Posterior vena cava (tissue), 2 donors: ENCODE data around the gene ARHGAP25. TPM values are rescaled to one million over a fixed set of nuclear protein-coding genes. Genes with fewer than 3 reads are reported as not detected.

ENCODE experiments used
- DNase-seq: peaks from one replicate; pipeline ENCODE4 v3.0.0-alpha.2; 2020; ENCODE audit warnings: low spot score
- intact Hi-C, 2 donors: fragments of 100-400 bp; cut with DNase I; formaldehyde crosslinking; loops; one replicate each; pipeline versions ENCODE4 v1.14.1 to v1.14.2; 2022 to 2023
- long read RNA-seq, 2 donors: library from polyadenylated mRNA; unstranded; transcript quantifications; one replicate each; pipeline ENCODE4 v2.0.0, GENCODE V29; 2020 to 2021
- total RNA-seq, 2 donors: library from RNA; stranded (reverse); fragmentation: NEBNext Ultra II Directional; extraction: Animal tissue kit (Norgen Biotek cat#: 25700); gene quantifications; one replicate each; pipeline ENCODE4 v1.2.1, GENCODE V29; 2021
- donor health status: DM: yes; HTN: yes; CAD: no.
- donor health status: DM: yes; HTN: yes; CAD: no.

The ARHGAP25 gene, protein sequence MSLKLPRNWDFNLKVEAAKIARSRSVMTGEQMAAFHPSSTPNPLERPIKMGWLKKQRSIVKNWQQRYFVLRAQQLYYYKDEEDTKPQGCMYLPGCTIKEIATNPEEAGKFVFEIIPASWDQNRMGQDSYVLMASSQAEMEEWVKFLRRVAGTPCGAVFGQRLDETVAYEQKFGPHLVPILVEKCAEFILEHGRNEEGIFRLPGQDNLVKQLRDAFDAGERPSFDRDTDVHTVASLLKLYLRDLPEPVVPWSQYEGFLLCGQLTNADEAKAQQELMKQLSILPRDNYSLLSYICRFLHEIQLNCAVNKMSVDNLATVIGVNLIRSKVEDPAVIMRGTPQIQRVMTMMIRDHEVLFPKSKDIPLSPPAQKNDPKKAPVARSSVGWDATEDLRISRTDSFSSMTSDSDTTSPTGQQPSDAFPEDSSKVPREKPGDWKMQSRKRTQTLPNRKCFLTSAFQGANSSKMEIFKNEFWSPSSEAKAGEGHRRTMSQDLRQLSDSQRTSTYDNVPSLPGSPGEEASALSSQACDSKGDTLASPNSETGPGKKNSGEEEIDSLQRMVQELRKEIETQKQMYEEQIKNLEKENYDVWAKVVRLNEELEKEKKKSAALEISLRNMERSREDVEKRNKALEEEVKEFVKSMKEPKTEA
- total RNA-seq, result 10 to 100 TPM in 1 of 2 donors, 1 to 10 TPM in 1; 8.1 to 10.7 TPM
- long read RNA-seq, donor 1, partial matches to known transcripts, result 0 of 1 reads
- long read RNA-seq, donor 1, other reads (novel, unspliced or antisense), result 1 of 1 reads
- long read RNA-seq, donor 2, transcript ARHGAP25-203 (10 exons, 2,939 nt), result major isoform, 12 of 15 reads
- long read RNA-seq, donor 2, partial matches to known transcripts, result 1 of 15 reads
- long read RNA-seq, donor 2, other reads (novel, unspliced or antisense), result 2 of 15 reads

DNA sequence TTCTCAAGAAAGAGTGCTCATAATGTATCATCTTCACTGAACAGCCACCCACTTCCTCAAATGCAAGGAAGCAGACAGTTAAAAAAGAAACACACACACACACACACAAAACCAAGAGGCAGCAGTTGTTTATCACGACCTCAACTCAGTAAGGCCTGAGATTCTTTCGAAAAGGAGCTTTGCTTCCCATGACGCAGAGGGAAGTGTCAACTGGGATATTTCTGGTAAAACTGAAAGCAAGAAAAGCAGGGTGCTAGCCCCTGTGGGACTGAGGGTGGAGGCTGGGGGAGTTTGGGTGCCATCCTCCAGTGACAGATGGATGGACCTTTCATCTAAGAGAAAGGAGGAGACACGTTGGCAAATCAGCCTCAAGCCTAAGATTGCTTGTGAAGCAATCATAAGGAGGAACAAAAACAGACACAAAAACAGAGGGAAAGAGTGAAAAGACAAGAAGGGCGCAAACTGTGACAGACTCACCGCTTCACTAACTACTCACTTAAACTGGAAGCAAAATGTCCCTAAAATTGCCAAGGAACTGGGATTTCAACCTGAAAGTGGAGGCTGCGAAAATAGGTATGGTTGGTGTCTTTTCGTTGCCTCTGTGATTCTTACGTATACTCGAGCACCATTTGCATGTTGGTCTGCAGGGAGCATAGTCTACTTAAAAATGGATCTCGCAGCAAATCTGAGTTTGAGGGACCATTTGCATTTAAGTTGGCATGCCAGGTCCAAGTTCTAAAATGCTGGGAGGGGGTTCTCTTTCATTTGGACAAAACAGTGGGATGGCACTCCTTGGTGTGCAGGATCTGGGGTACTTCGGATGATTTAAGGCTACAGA is at the start of gene ARHGAP25:
Gene ARHGAP25, plus strand, starts transcription at position 124 of the 838 bp plus-strand sequence. Its CDS starts 389 bp downstream, at position 513.
- DNase-seq, result no peak
- intact Hi-C loops, result no loop called here

DNA sequence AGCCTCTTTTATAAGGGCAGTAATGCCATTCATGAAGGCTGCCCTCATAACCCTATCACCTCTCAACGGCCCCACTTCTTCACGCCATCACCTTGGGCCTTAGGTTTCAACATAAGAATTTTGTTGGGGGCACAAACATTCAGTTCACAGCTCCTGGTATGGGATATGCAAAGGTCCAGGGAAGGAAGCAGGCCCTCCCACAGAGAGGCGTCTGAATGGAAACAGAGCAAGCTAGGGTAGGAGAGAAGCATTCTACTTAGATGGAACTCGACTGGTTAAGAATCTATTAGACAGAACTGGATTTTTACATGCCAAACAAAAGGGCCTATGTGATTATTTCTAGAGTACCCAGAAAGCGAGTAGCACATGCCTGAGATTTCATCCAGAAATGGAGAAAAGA is 48.4 kb upstream of the ARHGAP25 start:
- DNase-seq, result no peak
- intact Hi-C loops, result no loop called here

DNA sequence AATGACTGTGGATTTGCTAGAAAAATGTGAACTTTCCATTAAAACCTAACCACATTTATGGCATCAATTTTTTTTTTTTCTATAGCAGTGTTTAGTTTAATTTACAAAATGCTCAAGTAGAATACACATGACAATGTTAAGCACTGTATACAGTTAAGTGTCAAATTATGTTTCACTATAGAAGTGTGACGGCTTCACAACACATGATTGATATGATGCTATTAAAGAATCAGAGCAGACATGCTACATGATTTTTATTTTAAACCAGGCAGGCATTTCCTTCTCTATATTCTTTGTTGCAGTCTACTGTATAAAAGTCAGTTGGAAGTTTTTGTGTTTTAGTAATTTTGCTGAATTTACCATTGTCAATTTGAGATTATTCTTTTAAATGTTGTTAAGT is 47.6 kb upstream of the ARHGAP25 start:
- no peak for DNase-seq
- intact Hi-C loops, result no loop called here

DNA sequence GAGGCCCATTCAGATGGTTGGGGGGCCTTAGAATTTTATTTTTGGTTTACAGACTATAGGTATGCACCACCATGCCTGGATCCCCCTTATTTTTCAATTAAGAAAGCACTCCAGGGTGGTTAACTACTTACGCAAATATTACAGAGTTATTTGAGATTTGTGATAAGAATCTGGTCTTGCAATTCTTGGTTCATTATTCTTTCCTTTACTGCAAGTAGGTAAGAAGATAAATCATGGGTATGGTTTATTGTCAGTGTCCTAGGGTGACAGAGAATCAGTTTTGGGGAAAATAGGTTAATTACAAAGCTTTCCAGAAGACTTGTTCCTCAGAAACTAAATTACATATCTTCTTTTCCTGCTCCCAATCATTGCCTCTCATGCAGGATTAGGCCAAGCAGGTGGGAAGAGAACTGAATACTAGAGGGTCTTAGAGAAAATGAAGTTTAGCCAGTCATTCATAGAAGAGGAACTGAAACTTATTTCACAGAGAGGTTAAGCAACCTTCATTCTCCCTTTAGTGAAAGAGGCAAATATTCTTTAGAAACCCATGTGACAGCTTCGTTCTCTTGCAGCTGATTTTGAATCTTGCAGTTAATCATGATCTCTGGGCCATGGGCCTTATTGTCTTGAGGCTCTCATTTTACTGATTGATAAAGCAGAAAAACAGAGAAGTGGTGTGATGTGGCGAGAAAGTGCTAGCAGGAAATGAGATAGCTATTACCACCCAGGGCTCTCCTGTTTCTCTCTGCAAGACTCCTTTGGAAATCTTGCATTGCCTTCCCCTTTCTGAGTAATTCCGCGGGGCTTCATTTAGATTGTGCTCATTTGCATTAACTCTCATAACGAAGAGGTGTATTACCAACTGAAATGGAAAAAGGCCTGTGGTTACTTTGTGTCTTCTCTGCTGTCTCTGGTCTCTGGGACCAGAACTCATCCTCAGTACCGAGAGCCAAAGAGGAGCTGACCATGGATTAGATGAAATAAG is 44.8 kb upstream of the ARHGAP25 start:
- no peak for DNase-seq
- intact Hi-C loops, result no loop called here

DNA sequence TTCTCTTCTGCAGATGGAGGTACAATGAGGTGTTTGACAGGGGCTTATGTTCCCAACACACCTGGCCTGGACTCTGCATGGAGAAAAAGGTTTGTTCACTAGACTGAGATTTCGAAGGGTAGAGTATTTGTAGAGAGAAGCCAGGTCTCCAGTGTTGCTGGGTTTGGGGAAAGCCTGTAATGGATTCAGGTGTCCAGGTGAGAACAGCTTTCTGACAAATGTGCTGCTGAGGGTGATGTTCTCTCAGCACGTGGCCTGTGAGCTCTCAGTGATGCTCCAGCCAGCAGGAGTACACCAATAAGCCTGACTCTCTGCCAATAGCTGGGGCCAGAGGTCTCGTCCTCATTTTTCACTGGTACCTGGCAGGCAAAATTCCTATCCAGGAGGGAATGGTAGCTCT is 43.8 kb upstream of the ARHGAP25 start:
- intact Hi-C loops, result no loop called here
- no peak for DNase-seq

DNA sequence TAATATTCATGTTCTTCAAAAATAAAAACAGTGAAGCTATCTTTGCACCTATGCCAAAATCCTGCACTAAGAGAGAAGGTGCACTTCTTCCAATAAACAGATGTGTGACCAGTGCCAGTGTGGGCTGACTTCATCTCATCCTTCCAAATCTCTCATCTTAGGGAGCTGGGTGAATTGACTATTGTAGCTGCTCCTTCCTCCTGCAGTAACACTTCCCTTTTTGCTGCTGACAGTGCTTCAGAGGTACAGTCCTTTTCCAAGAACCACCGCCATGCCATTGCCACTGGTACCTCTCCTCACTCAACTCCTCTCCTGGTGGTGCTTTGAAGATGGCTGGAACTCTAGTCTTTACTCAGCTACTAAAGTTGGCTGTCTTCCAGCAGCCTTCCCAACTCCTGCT is 42.1 kb upstream of the ARHGAP25 start:
- intact Hi-C loops, result no loop called here
- DNase-seq, result no peak

DNA sequence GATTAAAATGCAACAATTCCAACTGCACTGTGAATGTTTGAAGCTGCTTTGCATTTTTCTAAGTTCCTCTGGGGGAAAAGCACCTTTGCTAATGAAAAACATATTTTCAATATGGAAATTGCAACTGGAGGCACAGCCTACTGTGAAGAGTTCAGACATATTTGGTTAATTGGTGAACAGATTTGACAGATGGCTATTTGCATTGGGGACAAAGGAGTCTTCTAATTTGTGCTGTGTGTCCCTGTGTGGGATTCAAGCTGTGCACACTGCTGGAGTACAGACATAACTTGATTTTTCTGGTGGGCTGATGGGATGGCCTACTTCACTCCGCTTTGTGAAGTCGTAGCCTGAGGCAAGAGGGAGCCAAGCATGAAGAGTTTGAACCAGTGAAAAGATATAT is 40.7 kb upstream of the ARHGAP25 start:
- intact Hi-C loops, result no loop called here
- DNase-seq, result no peak

DNA sequence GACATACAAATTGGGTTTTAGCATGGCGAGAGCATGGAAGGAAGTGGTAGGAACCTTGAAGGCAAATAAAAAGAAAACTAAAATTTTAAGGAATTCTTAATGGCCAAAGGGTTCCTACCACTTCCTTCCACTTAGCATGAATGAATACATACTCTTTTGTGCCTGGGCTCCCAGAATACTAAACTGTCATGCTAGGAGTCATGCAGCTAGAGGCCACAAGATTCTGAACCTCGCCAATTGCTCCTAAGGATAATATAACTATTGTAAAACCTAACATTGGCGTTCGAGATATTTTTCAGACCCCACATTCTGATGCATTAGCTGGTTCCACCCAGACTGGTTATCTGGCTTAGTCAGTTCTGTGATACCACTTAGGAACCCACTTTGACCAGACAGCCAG is 38.6 kb upstream of the ARHGAP25 start:
- no peak for DNase-seq

DNA sequence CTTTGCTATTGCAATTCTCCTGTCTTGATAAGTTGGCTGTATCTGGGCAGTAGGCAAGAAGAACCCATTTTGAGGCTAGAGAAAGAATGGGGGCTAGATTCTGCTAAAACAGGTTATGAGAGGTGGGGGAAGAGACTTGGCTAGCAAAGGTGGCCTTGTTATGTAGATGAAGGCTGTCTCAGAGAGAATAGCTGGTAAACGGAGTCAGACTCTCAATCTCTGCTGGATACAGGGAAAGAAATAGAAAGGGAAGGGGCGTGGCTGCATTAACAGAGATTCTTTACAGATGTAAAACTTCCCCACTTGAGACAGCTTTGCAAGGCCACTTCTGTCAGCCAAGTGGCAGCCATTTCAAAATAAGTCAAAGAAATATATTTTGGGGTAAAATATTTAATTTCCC is 38.1 kb upstream of the ARHGAP25 start:
- intact Hi-C loops, result no loop called here
- DNase-seq, result no peak

More for the DNA sequence above, 38.6 kb upstream of the ARHGAP25 start:
- intact Hi-C loops, result no loop called here

DNA sequence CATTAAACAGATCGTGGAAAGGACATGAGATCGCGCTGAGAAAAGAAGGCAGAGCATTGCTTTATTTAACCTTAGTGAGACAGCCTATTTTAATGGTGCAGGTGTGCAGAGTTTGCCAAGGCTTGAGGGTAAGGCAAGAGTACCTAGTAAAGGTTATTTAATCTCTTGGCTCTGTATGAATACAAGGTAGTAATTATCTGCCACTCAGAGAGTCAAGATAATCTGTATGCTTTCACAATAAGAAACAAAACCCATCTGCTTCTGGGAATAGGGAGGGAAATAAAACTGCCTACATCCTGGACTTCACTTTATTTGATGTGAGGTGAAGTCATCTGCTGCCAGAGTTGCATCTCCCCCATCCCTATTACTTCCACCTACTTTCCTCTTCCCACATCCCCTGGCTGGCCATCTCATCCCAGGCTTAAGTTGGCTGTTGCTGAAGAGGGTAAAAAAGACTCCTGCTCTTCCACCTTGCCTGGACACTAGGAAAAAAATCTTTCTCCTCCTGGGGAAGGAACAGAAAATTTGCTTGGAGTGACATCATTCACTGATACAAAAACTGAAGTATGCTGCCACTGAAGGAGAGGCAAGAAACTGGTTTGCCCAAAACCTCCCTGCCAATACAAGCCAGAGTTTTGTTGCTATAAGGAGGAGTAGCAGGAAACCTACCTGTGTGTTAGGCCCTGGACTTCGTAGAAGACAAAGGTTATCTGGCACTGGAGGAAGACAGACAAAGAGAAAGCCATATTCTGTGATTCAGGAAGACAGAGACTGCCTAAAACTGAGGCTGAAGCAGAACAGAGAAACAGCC is 35.8 kb upstream of the ARHGAP25 start:
- intact Hi-C loops, result no loop called here

DNA sequence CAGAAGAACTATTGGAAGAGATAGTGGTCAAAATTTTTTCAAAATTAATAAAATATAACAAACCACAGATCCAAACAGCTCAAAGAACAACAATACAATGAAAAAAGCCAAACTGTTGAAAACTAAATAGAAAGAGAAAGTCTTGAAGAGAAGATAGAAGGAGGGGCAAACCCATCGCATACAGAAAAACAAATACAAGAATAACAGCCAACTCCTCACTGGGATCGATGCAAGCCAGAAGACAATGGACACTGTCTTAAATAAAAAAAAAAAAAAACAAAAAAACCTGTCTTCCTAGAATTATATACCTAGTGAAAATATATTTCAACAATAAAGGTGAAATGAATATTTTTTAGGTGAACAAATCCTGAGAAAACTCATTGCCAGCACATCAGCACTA is 34.1 kb upstream of the ARHGAP25 start:
- DNase-seq, result no peak
- intact Hi-C loops, result loop anchor here in 1 of 2 donors (5.0 kb wide), 1 partner anchor 912 kb away; no protein-coding TSS in a partner anchor

More for the DNA sequence above, 35.8 kb upstream of the ARHGAP25 start:
- DNase-seq, result no peak

DNA sequence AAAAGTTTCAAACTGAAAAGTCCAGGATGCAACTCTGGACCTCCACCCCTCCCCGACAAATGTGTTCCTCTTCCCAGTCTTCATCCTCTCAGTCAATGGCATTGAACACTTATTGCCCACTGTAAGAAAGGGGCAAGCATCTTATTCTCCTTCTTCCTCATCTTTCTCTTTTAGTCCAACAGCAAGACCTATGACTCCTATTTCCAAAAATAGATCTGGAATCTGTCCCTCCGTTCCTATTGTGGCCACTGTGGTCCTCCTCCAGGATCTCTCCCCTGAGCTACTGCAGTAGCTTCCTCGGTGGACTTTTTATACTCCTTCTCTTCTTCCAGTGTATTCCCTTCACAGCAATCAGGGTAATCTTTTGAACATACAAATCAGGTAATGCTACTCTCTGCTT is 28.0 kb upstream of the ARHGAP25 start:
- intact Hi-C loops, result no loop called here
- DNase-seq, result no peak

DNA sequence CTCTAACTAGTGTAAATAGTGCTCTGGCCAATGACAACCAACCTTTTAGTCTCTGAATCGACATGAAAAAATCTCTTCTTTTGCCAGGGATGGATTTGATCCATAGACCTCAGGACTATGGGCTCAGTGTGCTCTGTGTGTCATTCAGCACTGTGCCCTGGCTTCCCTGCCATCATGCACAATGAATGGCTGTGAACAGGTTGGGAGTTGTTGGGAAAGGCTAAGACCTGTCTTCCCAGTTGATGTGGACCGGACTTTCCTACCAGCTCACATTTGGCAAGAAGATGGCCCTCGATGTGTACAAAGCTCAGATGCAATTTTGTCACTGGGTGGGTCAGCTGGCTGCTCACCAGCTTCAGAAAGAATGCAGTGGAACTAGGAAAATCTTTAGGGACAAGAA is 26.0 kb upstream of the ARHGAP25 start:
- intact Hi-C loops, result no loop called here
- no peak for DNase-seq

DNA sequence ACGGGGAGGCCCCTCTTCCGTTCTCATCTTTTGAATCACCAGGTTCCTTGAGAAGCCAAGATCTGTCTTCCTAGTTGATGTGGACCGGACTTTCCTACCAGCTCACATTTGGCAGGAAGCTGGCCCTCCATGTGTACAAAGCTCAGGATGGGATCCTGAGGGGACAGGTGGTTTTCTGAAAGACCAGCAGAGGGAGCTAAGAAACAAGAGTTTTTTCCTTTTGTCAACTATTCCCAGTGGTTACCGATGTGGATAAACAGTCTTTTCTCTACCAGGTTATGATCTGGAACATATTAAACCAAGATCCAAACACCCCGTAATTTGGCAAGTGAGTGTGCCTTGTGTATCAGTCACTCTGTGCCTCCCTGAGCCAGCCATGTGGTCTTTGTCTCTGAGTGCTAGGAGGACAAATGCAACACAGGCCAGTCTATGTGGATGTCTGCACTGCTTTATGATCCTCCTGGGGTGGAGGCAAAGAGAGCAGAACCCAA is 25.1 kb upstream of the ARHGAP25 start:
- intact Hi-C loops, result no loop called here
- no peak for DNase-seq

DNA sequence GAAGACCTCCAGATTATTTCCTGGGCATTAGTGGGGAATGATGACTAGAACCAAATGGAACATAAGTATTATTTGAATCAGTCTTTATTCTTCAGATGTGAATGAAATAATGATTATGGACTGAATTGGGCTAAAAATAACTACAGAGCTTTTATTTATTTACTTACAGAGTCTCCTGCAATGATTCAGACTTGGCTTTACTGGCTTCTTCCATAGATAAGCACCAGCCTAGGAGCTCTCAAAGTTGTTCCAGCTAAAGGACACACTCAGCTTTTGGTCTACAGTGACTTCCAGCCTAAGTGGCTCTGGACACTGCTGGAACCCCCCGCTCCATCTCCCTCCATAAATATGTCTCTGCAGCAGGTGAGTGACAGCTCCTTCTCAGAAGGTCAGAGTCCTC is 24.3 kb upstream of the ARHGAP25 start:
- intact Hi-C loops, result no loop called here
- no peak for DNase-seq

DNA sequence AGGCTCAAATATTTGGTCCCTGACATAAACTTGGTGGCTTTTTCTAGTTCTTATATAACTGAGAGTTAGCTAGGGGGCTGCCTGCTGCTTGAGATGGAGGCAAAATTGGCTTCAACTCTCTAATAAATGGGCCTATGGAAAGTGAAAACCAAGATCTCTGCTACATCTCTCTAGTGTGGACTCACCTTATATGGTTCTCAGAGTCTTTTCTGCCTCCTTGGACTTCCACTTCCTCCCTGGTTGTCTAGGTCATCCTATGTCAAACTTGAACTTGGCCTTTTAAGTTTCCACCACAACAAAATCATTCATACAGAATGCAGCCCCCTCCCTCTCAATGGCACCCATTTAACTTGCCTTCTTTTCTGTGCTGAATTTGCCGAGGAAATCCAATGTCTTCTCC is 23.9 kb upstream of the ARHGAP25 start:
- intact Hi-C loops, result no loop called here
- DNase-seq, result no peak

DNA sequence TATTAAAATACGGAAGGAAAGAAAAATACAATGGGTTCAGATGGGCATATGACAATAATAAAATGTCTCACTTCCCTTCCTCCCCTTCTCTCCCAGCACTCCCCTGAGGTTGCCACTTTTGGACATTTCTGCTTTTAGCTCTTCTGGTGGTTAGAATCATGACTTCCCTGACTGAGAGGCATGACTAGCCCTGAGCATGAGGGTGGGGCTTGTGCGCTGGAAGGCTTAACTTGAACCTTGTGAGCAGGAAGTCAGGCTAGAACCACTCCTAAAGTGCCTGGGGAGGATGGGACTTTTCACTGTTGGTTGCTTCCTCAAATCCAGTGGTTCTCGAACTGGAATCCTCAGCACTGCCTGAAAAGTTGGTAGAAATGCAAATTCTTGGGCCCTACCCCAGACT is 19.7 kb upstream of the ARHGAP25 start:
- DNase-seq, result peak; percentile 86
- intact Hi-C loops, result no loop called here
